ENCODE results near the gene MBD4. TPM values are rescaled to one million over a fixed set of nuclear protein-coding genes. Genes with fewer than 3 reads are reported as not detected.

Gene MBD4
- total RNA-seq, 1 experiment from 2014 or later = 36.9 TPM

GRCh38 chr3:129469026-129469425 is 29.3 kb upstream of the MBD4 start:
- no peaks in the 10 kb centered on the region for H3K9me3 Mint-ChIP-seq
- H3K36me3 Mint-ChIP-seq = peaks cover 5% of the 10 kb centered on the region
- no peak overlapping the region for H3K27ac Mint-ChIP-seq
- ChIA-PET POLR2A (no interaction called here), CTCF (interaction anchor here (1.2 kb wide), 1 partner anchor 21 kb away, joined by 4 read pairs; no protein-coding TSS in a partner anchor)
- no peaks in the 10 kb centered on the region for H3K27me3 Mint-ChIP-seq (ENCODE audit: low read depth)
- DNase-seq (ENCODE audit: low spot score) (no peak), ATAC-seq (no peak)
- TF ChIP-seq FOXK1 (CRISPR knock-in tag; IDR thresholded peaks at IDR 0.05) (no peak), E2F5 (CRISPR knock-in tag; IDR thresholded peaks at IDR 0.05) (no peak), ZNF416 (CRISPR knock-in tag; IDR thresholded peaks at IDR 0.05) (no peak), USF2 (CRISPR knock-in tag; IDR thresholded peaks at IDR 0.05) (no peak), ZNF671 (CRISPR knock-in tag; IDR thresholded peaks at IDR 0.05) (no peak), ZNF263 (CRISPR knock-in tag; IDR thresholded peaks at IDR 0.05; ENCODE audit: low read depth) (no peak), JUN (CRISPR knock-in tag; IDR thresholded peaks at IDR 0.05) (no peak), ELF4 (CRISPR knock-in tag; IDR thresholded peaks at IDR 0.05; ENCODE audit: low read depth) (no peak), TCF7 (CRISPR knock-in tag; IDR thresholded peaks at IDR 0.05; ENCODE audit: low read depth) (no peak), ZNF512 (CRISPR knock-in tag; IDR thresholded peaks at IDR 0.05; ENCODE audit: borderline replicate concordance) (no peak), SMAD4 (CRISPR knock-in tag; IDR thresholded peaks at IDR 0.05) (no peak), NFYB (CRISPR knock-in tag; conservative IDR thresholded peaks at IDR 0.05; ENCODE audit: low read depth) (no peak), EMX1 (CRISPR knock-in tag; IDR thresholded peaks at IDR 0.05) (no peak), ZNF121 (CRISPR knock-in tag; IDR thresholded peaks at IDR 0.05) (no peak), CDX4 (CRISPR knock-in tag; IDR thresholded peaks at IDR 0.05; ENCODE audit: borderline replicate concordance) (no peak)
- H3K4me1 Mint-ChIP-seq = no peaks in the 10 kb centered on the region
- no peak overlapping the region for H3K4me3 Mint-ChIP-seq

- Mint-ChIP-seq H3K4me3 (no peak overlapping the region), H3K27ac (no peak overlapping the region), H3K36me3 (peaks cover 5% of the 10 kb centered on the region), H3K9me3 (no peaks in the 10 kb centered on the region), H3K4me1 (no peaks in the 10 kb centered on the region), H3K27me3 (ENCODE audit: low read depth) (no peaks in the 10 kb centered on the region)
- ChIA-PET POLR2A (no interaction called here), CTCF (interaction anchor here (1.2 kb wide), 1 partner anchor 22 kb away, joined by 4 read pairs; no protein-coding TSS in a partner anchor)
- no peak for DNase-seq (ENCODE audit: low spot score)
- TF ChIP-seq PRDM15 (CRISPR knock-in tag; IDR thresholded peaks at IDR 0.05) (no peak), SMAD3 (CRISPR knock-in tag; IDR thresholded peaks at IDR 0.05; ENCODE audit: borderline replicate concordance) (no peak), PRRX2 (CRISPR knock-in tag; IDR thresholded peaks at IDR 0.05) (no peak), PREB (CRISPR knock-in tag; IDR thresholded peaks at IDR 0.05; ENCODE audit: borderline replicate concordance) (no peak), USF2 (CRISPR knock-in tag; IDR thresholded peaks at IDR 0.05) (no peak), CREB1 (CRISPR knock-in tag; IDR thresholded peaks at IDR 0.05) (no peak), ZNF138 (CRISPR knock-in tag; conservative IDR thresholded peaks at IDR 0.05) (no peak), ZBTB21 (CRISPR knock-in tag; IDR thresholded peaks at IDR 0.05; ENCODE audit: borderline replicate concordance) (no peak), FOXP1 (CRISPR knock-in tag; IDR thresholded peaks at IDR 0.05; ENCODE audit: borderline replicate concordance) (no peak), NR2C2 (CRISPR knock-in tag; IDR thresholded peaks at IDR 0.05) (no peak), ATF2 (CRISPR knock-in tag; IDR thresholded peaks at IDR 0.05; ENCODE audit: borderline replicate concordance, low read depth) (no peak), ZNF121 (CRISPR knock-in tag; IDR thresholded peaks at IDR 0.05) (no peak), CREM (CRISPR knock-in tag; IDR thresholded peaks at IDR 0.05) (no peak)
- no peak for ATAC-seq
These were observed 28.2 kb upstream of the MBD4 start for GRCh38 chr3:129467932-129468331.
